SK-N-SH (cell line): ENCODE measurements around the gene ISM1.

Source experiments
- CTCF ChIP-seq: fragments of 200-600 bp; sonication (generic); IDR thresholded peaks from 2 replicates; pipeline ENCODE4 v1.6.1; 2017; ENCODE audit warnings: antibody characterized with exemption, mild to moderate bottlenecking, moderate library complexity
- EP300 ChIP-seq, 2 experiments: IDR thresholded peaks; 2 replicates each; pipeline versions ENCODE4 v1.4.0 to v1.6.1; 2012; ENCODE audit warnings: borderline replicate concordance in 1 of 2, low read depth in 1 of 2, low read length in 1 of 2
- GABPA ChIP-seq: IDR thresholded peaks from 2 replicates; pipeline ENCODE4 v1.4.0; 2012; ENCODE audit warnings: low read depth, mild to moderate bottlenecking
- IRF3 ChIP-seq: fragments of 150-350 bp; IDR thresholded peaks from 2 replicates; pipeline ENCODE4 v1.6.1; 2016; ENCODE audit warnings: mild to moderate bottlenecking, low read depth, low read length
- JUND ChIP-seq: IDR thresholded peaks from 2 replicates; pipeline ENCODE4 v1.4.0; 2012
- MAX ChIP-seq: IDR thresholded peaks from 2 replicates; pipeline ENCODE4 v1.4.0; 2012; ENCODE audit warnings: low read depth
- POLR2AphosphoS5 ChIP-seq: IDR thresholded peaks from 2 replicates; pipeline ENCODE4 v1.6.1; 2012; ENCODE audit warnings: low read depth, low read length
- RAD21 ChIP-seq: IDR thresholded peaks from 2 replicates; pipeline ENCODE4 v1.6.1; 2012; ENCODE audit warnings: mild to moderate bottlenecking, low read length
- REST ChIP-seq: IDR thresholded peaks from 2 replicates; pipeline ENCODE4 v1.6.1; 2012; ENCODE audit warnings: mild to moderate bottlenecking, low read depth, low read length, moderate library complexity
- TAF1 ChIP-seq: IDR thresholded peaks from 2 replicates; pipeline ENCODE4 v1.6.1; 2012; ENCODE audit warnings: low read depth, mild to moderate bottlenecking, low read length, moderate library complexity, borderline replicate concordance
- USF2 ChIP-seq: fragments of 150-350 bp; IDR thresholded peaks from 2 replicates; pipeline ENCODE4 v1.6.1; 2017; ENCODE audit warnings: antibody characterized with exemption, low read length, low read depth, borderline replicate concordance
- YY1 ChIP-seq: IDR thresholded peaks from 2 replicates; pipeline ENCODE4 v1.4.0; 2012; ENCODE audit warnings: low read depth, mild to moderate bottlenecking
- ZBTB33 ChIP-seq: IDR thresholded peaks from 2 replicates; pipeline ENCODE4 v1.4.0; 2012; ENCODE audit warnings: low read depth, borderline replicate concordance

- TF ChIP-seq CTCF (no peak), REST (no peak), TAF1 (no peak), USF2 (no peak), ZBTB33 (no peak), RAD21 (no peak), GABPA (no peak), EP300 (IDR thresholded peaks at IDR 0.05; ENCODE audit: borderline replicate concordance in 1 of 2, low read depth in 1 of 2, low read length in 1 of 2) (no peak), POLR2AphosphoS5 (no peak), JUND (no peak), IRF3 (no peak), MAX (no peak), YY1 (no peak)
Measured at GRCh38 chr20:13286052-13286451, 65.0 kb downstream of the ISM1 start.
